Umbilical cord (tissue), 2 donors: ENCODE measurements around the gene GPC5. TPM values are rescaled to one million over a fixed set of nuclear protein-coding genes. Genes with fewer than 3 reads are reported as not detected.

Experiments used
- DNase-seq: peaks from one replicate; pipeline ENCODE4 v3.0.0-alpha.2; 2015; ENCODE audit warnings: low spot score
- total RNA-seq: library from RNA; depleted of rRNA; stranded (reverse); fragments of >200 nt; gene quantifications from one replicate; pipeline ENCODE4 v1.2.3, GENCODE V29; 2014; ENCODE audit warnings: low replicate concordance; ENCODE audit not compliant: insufficient read depth

Gene GPC5
- total RNA-seq, 1 donor from 2014 or later: 1.4 TPM

DNA sequence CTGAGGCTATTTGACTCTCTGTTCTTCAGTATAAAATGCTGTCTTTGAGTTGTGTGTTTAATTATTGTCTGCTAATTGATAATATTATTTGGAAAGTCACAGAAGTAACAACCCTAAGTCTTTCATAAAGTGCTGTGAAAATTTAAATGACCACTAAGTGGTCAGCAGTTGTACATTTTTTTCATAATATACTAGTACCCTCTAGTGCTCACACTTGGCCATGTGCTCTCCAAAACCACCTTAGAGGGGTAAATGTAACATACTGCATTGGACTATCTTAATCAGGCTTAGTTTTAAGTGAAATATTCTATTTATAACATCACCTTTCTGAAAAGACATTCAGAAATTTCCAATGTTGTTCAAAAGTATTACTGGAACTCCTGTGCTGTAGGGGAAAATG is 745.3 kb downstream of the GPC5 start:
- DNase-seq: no peak

DNA sequence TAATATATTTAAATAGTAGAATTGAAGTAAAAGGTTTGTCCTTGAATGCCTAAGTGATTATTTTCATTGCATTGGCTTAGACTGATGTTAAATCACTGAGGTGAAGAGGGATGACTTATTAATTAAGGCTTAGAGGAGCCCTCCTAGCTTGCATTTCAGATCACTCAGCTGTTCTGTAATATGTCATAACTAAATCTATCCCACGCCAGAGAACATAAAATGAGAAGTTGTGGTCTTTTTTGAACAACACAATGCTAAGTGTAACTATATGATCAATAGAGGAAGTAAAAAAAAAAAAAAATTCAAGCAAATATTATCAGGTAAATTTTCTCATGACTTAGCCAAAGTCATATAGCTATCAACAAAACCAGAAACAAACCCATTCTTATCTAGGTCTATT is 752.2 kb downstream of the GPC5 start:
- no peak for DNase-seq

DNA sequence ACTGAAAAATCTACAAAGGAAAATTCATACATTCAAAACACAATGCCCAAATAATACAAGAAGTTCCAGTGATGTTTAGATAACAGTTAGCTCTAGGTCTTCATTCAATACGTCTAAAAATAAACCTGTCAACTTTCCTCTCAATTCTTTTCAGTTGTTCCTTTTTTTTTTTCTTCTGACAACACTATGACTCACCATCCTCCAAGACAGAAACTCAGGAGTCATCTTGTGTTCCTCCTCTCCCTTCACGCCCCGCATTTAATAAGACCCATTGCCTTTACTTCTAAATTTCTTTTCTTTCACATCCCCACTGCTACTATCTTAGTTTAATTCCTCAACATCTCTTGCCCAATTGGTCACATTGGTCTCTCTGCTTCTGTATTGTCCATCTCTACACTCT is 759.9 kb downstream of the GPC5 start:
- DNase-seq: no peak

DNA sequence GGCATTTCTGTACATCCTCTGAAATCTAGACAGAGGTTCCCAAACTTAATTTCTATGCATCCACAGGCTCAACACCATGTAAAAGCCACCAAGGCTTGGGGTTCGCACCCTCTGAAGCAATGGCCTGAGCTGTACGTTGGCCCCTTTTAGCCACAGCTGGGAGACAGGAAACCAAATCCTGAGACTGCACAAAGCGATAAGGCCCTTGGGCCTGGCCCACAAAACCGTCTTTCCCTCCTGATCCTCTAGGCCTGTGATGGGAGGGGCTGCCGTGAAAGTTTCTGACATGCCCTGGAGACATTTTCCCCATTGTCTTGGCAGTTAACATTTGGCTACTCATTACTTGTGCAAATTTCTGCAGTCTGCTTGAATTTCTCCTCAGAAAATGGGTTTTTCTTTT is 766.4 kb downstream of the GPC5 start:
- no peak for DNase-seq

DNA sequence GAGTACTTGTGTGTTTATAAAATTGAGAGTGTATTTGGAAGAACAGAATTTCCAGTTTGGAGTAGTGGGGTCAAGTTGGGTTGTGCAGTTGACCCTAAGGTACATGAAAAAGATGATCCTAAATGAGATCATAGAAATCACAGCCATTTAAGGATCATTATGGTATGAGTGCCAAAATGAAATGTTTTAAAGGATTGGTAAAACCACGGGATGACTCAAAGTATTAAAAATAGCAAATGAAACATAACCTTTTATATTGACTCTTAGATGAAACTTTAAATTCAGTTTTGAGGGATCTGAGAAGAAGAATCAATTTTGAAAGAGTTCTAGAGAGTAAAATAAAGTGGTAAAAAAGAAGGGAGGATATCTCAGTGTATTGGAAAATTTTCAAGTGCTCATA is 773.8 kb downstream of the GPC5 start:
- DNase-seq: no peak

DNA sequence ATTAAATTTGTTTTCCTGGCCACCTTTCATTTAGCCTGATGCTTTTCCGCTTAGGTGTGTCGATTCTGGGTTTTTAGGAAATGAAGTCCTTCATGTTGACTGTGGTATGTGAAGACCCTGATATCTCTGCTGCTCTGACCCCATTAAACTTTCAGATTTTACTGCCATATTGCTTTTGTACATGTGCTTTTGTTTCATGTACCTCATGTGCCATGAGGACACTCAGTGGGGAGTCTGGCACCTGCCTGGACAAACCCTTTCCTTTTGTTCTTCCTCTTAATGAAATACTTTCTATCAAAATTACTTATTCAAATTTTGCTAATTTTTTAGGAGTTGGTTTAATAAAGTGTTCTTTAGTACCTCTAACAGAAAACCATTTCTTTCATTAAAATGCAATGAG is 774.8 kb downstream of the GPC5 start:
- DNase-seq: no peak

DNA sequence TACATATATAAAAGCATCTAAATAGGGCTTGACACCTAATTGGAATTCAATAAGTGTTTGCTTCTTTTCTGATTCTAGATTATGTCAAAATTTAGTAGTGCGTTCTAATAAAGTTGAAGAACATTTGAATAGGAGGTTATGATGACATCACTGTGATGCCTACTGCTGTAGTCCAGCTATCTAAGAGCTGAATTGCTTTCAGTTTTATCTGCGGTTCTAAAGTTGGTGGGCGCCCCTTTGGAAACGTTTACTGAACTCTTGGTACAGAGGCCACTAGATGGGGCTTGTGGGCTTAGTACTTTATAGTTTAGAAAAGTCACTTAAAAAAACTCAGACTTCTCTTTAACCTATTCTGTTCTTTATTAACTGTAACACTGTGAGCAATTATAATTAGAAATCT is 776.9 kb downstream of the GPC5 start:
- DNase-seq: peak; percentile 69

DNA sequence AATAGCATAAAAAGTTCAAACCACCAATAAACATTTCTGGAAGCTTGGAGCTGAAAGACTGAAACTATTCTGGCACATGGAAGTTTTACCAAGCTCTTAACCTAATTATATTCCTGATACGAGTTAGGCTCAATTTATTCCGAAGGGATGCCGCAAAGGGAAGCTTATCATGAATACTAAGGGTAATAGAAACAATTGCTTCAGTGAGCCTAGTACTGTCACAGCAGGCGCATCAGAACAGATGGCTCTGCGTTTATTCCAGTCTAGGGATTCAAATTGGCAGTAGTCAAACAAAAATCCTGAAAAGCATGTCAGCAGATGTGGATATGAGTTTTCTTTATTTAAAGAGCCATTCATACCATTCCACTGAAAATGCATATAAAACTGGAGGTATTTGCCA is 779.5 kb downstream of the GPC5 start:
- no peak for DNase-seq

DNA sequence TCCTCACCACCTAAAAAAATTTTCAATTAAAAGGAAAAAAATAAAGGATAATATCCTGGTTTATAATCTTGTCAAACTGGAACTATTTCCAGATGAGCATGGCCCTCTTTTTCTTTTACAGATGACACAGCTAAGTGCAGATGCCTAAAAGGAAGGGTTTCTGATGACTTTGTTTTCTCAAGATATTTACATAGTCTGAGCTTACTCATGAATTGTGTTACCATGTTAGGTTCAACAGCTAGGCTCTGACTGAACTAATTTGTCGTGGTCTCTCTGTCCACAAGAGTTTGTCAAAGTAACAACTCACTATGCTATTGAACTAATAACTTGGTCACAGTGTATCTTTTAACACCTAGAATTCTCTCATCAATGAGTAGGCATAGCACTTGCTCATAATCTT is 780.8 kb downstream of the GPC5 start:
- no peak for DNase-seq

DNA sequence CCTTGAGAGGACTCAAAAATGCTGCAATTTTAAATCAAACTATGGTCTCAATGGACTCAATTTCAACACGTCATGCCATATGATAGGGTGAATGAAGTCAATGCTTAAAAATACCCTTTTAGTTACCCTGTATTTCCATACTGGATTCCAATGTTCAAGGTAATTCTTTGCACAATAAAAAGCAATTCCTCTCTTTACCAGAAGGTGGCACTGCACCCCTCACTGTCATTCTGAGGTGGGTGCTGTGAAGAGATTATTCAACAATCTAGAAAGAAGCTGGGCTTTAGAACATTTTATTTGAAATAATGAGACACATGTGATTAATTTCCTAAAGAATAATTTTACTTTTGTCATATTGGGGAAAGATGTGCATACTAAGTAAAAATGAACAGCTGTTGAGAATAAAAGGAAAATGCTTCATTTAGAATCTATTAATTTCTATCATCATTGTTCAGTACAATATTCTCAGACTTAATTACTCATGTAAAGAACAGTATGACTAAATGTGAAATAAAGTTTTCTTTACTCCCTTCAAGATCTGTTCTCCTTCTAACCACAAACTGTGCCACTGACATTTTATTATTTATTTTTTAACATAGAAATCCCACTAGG is 789.1 kb downstream of the GPC5 start:
- peak; percentile 48 for DNase-seq

DNA sequence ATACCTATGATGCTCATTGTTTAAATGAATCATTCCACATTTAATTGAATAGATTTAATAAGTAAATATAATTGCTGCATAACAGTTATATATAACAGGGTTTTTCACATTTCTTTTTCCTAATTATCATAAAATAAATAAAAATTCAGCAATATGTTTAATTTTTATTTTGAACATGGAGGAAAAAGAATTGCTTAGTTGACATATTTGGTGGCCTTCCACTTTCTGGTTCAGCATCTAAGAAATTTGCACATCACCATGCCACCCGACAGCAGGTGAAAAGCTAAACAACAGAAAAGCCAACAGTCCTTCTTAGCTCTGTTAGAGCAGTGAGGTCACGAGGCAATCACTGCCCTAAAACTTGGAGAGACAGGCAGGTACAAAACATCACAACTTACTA is 790.2 kb downstream of the GPC5 start:
- no peak for DNase-seq

DNA sequence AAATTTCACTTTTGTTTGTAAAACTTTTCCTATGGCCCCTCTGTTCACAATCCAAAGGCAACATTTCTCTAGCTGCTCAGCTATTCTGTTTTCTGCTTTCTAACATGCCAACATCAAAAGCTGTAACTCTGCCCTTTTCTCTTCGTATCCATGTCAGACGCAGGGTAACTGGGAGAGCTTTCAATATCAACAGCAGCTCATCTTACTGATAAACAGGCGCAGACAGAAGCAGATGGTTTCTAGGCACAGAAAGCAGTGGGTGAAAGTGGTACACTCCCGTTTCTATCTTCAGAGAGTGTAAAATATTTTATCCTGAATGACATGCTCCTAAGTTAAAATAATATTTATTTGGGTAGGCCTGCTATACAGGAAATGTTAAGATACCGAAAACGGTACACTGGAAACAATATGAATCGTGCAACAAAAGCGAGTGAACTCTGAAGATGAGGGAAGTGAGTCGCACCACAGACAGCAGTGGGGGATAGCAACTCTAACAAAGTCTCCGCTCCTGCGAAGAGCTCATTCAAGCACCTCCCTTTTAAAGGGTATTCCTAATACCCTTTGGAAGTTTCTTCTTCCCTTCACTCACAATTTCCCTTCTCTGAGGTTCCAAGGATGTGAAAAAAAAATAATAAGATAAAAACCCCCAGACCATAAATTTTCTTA is 798.3 kb downstream of the GPC5 start:
- DNase-seq: peak; percentile 52

DNA sequence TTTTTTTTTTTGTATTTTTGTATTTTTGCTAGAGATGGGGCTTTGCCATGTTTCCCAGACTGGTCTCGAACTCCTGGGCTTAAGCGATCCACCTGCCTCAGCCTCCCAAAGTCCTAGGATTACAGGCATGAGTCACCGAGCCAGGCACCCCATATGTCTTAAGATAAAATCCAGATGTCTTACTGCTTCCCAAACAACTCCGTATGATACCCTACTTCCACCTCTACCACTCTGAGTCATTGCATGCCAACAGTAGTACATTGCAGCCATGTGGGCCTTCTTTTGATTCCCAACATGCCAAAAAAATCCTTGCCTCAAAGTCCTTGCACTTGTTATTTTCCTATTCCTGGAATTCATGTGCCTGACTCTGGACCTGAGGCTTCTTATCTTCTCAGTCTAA is 799.2 kb downstream of the GPC5 start:
- peak; percentile 13 for DNase-seq

DNA sequence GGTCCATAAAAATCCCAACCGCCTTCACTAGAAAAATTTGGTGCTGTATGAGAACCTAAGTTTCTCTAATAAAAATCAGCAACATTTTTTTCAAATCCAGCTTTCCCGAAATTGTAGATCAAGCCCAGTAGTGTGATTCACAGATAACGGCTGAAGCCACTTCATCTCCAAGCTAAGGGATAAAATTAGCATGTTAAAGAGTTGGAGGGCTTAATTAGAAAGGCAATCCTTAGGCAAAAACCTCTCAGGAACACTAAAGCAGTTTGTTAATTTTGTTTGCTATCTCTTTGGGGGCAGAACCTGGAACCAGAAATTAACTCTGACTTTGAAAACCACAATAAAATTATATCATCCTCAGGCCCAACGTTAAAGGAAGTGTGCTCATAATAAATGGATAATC is 820.2 kb downstream of the GPC5 start:
- no peak for DNase-seq

DNA sequence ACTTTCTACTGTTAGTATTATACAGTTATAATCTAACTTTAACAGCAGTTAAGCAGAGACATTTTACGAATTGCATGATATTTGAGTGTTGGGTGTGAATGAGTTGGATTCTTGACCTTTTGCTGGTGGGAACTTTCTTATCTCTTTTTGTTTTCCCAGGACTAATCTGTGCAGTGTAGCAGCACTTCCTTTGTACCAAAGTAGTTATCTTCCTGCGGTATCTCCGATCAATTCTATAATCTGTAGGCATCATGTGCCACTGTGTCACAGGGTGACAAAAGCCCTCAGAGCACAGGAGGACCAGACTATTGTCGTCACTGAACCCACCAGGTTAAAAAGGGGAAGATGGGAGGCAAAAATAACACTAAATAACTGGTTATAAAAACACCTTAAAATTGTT is 823.5 kb downstream of the GPC5 start:
- no peak for DNase-seq

DNA sequence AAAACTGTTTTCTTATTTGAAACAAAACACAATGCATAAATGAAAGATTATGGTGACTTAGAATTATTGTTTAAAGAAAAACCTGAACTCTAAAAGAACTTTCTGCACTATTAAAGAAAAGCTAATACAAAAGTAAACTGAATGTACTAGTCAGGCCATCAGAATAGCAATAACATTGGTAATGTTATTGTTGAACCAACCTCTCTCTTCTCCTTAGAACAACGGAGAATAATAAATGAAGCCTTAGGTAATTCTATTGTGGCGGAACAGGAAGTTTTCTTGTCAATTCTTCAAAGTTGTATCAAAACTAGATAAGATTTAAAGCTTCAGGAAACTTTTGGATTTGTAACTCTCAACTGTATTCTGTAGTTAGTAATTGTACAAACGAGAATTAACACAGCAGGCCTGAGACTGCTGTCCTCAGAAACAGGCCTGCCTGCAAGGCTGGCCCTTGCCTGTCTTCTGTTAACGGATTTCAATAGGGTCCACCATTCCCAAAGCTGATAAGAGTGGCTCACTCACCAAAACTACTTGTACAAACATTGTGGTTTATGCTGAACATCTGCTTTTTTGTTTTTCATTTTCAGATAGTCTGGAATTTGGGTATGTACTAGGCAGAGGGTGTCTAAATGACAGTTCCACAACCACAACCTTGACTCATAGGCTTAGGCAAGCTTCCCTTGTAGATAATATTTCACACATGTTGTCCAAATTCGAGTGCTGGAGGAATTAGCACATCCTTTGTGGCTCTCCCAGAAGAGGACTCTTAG is 825.8 kb downstream of the GPC5 start:
- DNase-seq: peak; percentile 84

DNA sequence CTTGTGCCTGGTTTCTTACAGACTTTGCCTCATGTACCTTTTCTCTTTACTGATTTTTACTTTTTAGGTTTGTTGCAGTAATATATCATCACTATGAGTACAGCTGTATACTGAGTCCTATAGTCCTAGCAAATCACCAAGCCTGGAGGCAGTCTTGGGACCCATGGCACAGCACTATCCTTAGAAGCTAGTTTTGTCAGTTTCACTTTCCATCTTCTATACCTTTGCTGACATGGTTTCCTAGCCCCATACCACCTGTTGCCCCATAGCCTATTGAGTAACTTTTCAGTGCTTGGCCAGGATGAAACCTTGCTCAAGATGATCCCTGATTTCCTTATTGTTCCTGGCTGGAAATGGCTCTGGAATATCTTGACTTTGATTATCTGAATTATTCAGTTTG is 826.4 kb downstream of the GPC5 start:
- DNase-seq: no peak

DNA sequence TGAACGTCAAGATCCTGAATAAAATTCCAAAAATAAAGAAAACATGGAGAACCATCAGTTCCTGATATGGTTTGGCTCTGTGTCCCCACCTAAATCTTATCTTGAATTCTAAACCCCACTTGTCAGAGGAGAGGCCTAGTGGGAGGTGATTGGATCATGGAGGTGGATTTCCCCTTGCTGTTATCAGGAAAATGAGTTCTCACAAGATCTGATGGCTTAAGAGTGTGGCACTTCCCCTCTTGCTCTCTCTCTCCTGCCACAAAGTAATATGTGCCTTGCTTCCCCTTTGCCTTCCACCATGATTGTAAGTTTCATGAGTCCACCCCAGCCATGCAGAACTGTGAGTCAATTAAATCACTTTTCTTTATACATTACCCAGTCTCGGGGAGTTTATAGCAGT is 827.4 kb downstream of the GPC5 start:
- peak; percentile 23 for DNase-seq

DNA sequence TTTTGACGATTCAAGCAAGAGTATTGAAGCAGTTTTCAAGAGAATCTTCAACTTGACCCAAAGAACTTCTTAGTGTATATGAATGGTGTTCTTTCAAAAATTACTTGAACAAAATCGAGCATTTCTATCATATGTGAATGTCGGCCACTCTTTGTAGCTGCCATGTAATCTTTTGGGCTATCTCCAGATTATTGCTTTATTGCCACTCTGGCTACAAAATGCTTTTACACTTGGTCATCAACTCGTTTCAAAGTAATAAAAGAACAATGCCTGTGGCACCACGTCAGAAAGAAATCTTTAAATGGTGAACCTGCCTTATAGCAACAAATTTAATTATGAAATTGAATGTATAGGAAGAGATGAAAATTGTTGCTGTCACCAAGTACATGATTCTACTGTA is 834.5 kb downstream of the GPC5 start:
- DNase-seq: no peak

DNA sequence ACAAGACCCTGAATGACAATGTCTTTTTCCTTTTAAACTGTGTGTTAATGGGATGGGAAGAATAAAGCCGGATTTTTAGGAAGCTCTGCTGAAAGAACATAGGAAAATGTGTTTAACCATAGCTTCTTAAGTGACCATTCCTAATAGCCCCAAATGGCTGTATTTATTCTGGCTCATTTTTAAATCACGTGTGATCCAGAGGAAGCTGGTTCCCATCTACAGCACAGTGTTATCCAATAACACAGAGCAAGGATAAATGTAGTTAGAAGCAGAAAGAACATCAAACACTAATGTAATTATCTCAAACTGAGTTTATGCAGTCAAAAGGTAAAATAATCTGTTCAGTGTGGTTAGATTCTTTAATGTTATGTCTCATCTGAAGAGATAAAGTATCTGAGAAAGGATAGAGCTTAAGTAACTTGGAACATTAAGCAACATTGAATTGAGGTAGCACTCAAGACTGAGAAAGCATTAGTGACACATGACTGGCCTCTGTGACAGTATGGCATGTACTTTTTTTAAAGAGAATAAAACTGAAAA is 853.3 kb downstream of the GPC5 start:
- peak; percentile 70 for DNase-seq

DNA sequence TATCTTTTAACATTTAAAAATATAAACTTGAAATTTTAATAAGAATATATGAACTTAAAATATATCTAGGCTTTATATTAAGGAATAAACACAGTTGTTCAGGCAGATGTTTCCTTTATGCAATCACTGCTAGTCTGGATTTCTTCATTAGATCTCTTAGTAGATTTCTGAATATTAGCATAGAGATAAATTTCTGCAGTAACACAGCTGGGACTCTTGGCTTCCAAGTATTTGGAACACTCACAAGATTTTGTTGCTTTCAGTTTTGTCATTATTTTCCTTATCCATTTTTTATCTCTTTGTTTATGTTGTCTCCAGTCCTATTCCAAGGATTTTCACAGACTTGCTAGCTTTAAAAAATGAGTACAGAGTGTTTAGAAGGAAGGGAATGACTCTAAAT is 857.1 kb downstream of the GPC5 start:
- peak; percentile 55 for DNase-seq

DNA sequence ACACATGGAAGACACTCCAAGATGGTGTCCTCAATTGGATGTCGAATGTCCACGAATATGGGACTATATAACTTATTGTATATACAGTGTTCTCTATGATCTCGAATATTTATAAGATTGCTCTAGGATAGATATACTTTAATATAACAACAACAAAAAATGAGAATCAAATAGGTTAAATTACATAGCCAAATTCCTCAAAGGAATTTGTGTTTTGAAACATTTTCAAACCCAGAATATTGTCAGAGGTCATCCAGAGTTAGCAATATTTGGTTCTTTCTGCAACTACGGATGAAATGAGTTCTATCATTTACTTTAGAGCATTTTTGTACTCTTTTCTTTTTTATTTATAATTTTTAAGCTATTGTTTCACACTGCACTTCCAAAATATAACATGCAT is 857.8 kb downstream of the GPC5 start:
- no peak for DNase-seq

DNA sequence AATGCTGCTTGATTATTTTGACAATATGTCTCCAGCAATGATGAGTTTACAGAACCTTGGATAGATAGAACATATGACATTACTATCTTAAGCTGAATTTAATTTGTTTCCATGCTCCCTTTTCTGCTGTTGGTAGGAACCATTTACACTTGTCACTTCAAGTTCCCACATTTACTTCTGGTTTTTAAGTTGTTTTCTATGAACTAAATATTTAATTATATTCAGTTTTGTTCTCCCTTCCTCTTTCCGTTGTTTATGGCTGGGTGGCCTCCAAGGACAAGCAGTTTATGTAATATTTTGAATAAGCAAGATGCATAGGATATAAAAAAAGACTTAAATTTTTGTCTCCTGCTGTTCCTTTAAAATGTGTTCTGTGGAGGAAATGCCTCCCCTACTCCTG is 860.6 kb downstream of the GPC5 start:
- no peak for DNase-seq
